Measurements from ENCODE around the gene GRIK1.

GRIK1 gene

DNA sequence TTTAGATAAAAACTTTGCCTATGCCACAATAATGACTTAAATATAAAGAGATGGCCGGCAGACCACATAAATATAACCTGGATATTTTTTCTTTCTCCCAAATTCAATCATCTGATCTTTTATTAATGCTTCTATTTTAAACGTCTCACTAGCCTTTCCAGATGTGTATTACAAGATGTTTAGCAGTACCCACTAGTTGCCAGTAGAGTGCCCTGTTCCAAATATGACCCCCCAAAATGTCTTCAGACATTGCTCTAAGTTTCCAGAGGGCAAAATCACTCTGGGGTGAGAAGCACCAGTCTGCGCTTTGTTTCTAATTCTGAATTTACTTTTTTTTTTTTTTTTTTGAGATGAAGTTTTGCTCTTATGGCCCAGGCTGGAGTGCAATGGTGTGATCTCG is 268.1 kb downstream of the GRIK1 start:
- Mint-ChIP-seq H3K9me3 (no peaks in the 10 kb centered on the region), H3K4me1 (peaks cover 3% of the 10 kb centered on the region), H3K36me3 (no peaks in the 10 kb centered on the region), H3K27me3 (peaks cover 2% of the 10 kb centered on the region), H3K27ac (no peak overlapping the region), H3K4me3 (no peak overlapping the region)

DNA sequence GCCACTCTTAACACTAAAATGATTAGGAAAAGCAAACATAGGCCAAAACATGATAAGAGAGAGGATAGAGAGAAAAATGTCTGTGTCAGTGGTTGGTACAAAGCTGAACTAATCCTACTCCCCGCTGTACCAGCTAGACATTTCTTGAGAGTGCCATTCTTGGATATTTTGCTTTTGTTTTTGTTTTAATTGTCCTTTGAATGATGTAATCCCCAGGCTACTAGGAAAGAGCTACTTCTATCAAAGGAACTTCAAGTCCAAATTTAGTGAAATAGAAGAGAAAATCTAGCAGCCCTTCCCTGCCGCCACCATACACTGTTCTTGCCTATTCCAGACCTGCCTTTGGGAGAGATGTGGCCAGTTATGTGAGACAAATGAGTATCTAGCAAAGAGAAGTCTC is 269.6 kb downstream of the GRIK1 start:
- Mint-ChIP-seq H3K9me3 (no peaks in the 10 kb centered on the region), H3K4me3 (no peak overlapping the region), H3K27me3 (peaks cover 2% of the 10 kb centered on the region), H3K27ac (no peak overlapping the region), H3K36me3 (no peaks in the 10 kb centered on the region), H3K4me1 (peaks cover 3% of the 10 kb centered on the region)

DNA sequence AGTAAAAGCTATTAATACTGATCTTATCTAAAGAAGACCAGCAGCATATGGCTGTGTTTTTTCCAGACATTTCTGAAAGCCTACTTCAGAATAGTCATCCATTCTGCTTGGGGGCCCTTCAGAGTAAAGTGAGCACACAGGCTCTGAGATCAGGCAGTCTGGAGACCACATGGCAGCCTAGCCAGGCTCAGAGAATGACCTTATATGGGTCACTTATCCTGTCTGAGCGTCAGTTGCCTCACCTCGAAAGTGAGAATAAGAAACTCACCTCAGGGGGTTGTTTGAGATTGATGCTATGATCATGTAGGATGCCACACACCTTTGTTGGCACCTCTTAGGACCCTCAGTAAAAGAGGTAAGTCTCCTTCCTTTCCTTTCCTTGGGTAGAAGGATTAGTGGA is 270.4 kb downstream of the GRIK1 start:
- Mint-ChIP-seq H3K4me3 (no peak overlapping the region), H3K36me3 (no peaks in the 10 kb centered on the region), H3K27ac (no peak overlapping the region), H3K9me3 (no peaks in the 10 kb centered on the region), H3K4me1 (no peaks in the 10 kb centered on the region), H3K27me3 (peaks cover 2% of the 10 kb centered on the region)

DNA sequence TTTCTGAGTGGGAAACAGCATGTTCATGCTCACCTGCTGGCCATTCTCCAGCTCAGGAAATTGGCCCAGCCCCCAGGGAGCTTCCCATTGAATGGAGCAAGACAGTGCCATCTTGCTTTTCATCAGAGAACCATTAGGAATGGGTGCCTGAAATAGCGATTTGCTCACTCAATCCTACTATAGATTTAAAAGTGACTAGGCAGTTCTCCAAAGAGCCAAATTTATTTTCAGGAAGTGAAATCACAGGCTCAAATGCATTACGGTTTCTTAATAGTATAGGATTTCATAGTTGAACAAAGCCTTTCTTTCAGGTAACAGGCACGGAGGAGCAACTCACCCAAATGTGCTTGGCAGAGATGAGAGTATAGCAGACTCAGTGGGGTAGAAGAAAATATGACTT is 272.1 kb downstream of the GRIK1 start:
- no peak overlapping the region for H3K27ac Mint-ChIP-seq
- no peak overlapping the region for H3K4me3 Mint-ChIP-seq
- H3K27me3 Mint-ChIP-seq = peaks cover 2% of the 10 kb centered on the region
- H3K4me1 Mint-ChIP-seq = no peaks in the 10 kb centered on the region
- H3K36me3 Mint-ChIP-seq = no peaks in the 10 kb centered on the region
- H3K9me3 Mint-ChIP-seq = no peaks in the 10 kb centered on the region

DNA sequence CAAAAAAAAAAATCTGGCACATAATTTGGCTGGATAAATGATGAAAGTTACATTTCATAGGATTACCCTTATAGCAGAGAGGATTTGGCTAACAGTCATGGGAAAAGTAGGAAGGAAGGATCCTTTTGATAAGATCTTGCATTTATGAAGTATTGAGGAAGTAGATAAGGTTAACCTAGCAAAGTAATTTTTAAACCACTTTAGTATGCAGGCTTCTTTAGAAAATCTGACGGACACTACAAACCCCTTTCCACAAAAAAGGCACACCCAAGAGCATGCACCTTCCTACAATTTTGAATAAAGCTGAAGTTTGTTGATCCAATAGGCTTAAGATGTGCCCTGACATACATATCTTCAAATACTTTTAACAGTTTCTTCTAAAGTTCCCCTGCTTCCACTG is 275.2 kb downstream of the GRIK1 start:
- Mint-ChIP-seq H3K4me1 (no peaks in the 10 kb centered on the region), H3K27me3 (peaks cover 2% of the 10 kb centered on the region), H3K27ac (no peak overlapping the region), H3K4me3 (no peak overlapping the region), H3K9me3 (no peaks in the 10 kb centered on the region), H3K36me3 (no peaks in the 10 kb centered on the region)

DNA sequence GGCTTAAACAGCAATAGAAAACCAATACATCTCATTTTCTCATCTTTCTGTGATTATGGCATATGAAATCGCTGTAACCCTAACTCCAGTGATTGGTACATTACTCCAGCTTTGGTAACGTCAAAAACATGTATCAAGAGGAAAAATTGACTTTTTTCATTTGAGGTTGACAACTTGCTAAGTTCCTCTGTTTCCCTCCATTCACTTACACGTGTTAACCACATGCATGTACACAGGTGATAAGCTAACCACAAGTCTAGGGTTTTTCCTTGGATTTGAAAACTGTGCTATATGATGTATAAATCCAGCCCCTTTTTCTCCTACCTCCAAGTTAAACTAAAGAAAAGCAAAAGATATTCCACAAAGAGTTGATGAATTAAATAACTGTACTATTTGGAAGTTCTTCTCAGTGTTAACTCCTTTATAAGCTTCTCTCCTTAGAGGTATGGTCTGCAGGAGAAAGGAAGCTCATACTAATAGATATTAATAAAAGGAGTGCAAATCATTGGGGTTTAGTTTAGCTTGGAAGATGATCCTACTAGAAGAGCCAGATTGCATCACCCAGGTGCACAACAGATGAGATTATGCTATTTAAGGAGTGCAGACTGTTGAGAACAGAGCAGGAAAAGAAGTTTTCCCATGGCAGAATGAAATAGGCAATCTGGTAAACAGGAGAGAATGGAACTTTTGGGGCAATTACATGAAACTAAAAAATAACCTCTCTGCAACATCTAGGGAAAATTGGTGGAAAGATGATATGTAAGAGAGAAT is 277.9 kb downstream of the GRIK1 start:
- no peak overlapping the region for H3K4me3 Mint-ChIP-seq

DNA sequence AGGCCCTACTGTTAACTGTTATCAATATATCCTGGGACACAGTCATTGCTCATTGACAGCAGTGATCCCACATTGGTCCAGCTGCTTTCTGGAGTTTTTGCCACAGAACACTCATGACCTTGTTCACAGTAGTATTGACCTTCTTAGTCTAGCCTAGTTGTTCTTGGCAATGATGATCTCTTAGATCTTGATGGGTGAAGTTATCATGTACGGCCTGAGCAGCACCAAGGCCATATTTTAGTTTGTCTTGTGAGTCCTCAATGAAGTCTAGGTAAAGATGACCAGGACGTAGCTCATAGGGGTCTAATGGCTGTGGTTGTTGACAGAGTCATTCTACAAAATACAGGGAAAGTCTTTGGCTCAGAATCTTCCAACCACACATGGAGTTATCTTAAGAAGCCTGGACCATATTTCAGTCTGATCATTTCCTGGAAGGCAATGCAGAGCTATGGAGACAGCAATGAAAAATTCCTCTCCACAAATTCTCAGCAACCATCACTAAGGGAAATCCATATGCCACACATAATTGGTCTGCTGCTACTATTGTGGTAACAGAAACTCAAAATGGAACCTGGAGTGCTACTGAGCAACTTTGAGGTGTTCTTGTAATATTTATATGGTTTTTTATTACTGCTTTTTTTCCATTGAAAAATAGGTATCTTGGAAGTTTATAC is 279.6 kb downstream of the GRIK1 start:
- H3K27me3 Mint-ChIP-seq = no peaks in the 10 kb centered on the region
- no peaks in the 10 kb centered on the region for H3K9me3 Mint-ChIP-seq
- H3K27ac Mint-ChIP-seq = no peak overlapping the region
- no peak overlapping the region for H3K4me3 Mint-ChIP-seq
- H3K4me1 Mint-ChIP-seq = peaks cover 16% of the 10 kb centered on the region
- no peaks in the 10 kb centered on the region for H3K36me3 Mint-ChIP-seq

More for the DNA sequence above, 277.9 kb downstream of the GRIK1 start:
- H3K4me1 Mint-ChIP-seq = peaks cover 5% of the 10 kb centered on the region
- H3K9me3 Mint-ChIP-seq = no peaks in the 10 kb centered on the region
- H3K27ac Mint-ChIP-seq = no peak overlapping the region
- no peaks in the 10 kb centered on the region for H3K36me3 Mint-ChIP-seq
- H3K27me3 Mint-ChIP-seq = no peaks in the 10 kb centered on the region

DNA sequence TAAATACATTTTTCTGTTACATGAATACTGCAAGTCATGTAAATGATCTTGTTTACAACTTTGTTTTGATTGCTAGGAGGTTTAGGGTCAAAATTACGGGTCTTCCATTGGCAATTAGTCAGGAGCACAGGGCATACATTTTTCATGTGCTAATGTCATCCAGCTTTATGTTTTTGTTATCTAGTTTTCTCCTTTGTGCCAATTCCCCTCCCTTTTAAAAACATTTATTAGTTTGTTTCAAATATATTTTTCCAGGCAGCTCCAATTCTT is 280.9 kb downstream of the GRIK1 start:
- Mint-ChIP-seq H3K4me1 (peaks cover 26% of the 10 kb centered on the region), H3K4me3 (no peak overlapping the region), H3K36me3 (no peaks in the 10 kb centered on the region), H3K9me3 (peaks cover 4% of the 10 kb centered on the region), H3K27me3 (no peaks in the 10 kb centered on the region), H3K27ac (no peak overlapping the region)

DNA sequence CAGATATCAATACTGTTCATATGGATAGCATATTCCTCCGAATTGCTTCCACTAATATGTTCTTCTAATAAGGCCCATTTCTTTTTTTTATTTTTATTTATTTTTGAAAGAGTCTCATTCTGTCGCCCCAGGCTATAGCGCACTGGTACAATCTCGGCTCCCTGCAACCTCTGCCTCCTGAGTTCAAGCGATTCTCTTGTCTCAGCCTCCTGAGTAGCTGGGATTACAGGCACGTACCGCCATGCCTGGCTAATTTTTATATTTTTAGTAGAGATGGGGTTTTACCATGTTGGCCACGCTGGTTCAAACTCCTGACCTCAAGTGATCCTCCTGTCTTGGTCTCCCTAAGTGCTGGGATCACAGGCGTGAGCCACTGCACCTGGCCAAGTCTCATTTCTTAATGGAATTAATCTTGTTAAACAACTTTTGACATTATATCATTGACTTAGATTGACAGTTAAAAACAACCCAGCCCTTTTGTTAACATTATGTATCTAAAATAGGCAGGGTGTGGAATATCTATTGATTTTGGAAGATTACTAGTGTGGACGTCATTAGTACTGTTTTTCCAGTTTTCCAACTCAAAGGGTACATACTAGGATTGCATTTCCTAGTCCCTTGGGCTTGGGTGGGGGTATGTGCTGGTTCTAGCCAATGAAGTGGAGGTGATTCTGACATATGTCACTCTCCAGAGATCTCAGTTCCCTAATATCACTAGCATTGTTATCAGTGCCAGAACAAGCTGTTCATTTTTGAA is 281.4 kb downstream of the GRIK1 start:
- Mint-ChIP-seq H3K9me3 (peaks cover 4% of the 10 kb centered on the region), H3K4me3 (no peak overlapping the region), H3K4me1 (peaks cover 26% of the 10 kb centered on the region), H3K27ac (no peak overlapping the region), H3K36me3 (no peaks in the 10 kb centered on the region), H3K27me3 (no peaks in the 10 kb centered on the region)

DNA sequence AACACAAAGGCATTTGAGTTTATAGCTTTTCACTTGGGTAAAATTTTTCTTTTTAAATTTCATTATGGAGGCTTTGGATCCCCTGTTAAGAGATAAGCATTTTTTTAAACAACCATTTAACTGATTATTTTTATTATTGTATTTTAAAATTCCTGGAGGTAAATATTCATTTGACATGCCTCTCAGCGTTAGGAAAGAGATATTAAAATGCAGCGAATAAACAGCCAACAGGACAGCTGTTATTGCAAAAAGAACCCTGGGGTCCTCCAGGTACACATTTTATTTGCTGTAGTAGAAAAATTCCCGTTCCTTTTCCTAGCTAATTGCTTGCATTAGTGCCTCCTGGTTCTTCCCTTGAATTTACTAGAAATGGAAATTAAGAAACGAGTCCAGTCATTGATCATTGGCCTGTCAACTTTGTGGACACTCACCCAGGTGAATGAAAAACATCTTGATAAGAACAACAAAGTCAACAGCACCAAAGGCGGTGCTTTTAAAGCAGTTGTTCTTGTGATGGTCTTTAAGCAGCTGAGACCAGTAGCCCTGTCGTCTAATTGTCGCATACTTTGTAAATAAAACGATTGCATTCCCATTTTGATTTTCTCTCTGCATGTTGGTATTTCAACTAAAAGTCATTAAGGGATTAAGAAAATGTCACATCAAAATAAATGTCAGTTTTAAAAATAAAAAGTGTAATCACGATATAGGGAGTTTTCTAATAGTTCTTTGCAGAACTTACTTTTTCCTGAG is 282.4 kb downstream of the GRIK1 start:
- Mint-ChIP-seq H3K36me3 (no peaks in the 10 kb centered on the region), H3K4me1 (peaks cover 26% of the 10 kb centered on the region), H3K27ac (peak overlapping the region; percentile 71), H3K4me3 (no peak overlapping the region), H3K27me3 (no peaks in the 10 kb centered on the region), H3K9me3 (peaks cover 4% of the 10 kb centered on the region)

DNA sequence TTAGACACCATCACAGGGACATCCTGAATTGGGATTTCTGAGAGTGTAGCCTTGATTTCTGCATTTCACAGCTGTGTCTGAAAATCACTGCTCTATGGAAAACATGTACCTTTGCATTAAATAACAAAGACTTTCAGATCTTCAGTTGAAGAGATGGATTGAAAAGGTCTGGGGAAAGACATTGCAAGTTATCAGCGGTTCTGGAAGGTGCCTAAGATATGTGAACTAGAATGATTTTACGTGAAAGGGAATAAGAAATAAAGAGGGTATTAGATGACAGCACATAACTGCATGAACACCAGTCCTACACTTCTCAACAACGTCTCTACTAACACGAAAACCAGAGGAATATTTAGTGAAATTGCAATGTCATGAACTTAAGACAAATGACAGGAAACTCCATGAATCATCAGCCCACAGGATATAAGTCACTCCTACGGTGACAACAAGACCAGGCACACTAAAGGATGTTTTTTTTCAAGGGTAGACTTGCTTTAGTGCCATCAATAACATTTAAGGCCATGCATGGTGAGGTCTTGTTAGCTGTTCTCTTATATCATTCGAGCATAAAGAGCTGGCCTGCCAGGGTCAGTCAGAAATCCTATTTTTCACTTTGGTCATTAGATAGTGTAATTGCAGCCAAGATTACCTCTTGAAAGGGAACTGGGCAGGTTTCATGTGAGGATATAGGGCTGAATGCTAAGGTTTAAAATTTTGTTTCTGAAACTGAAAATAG is 283.1 kb downstream of the GRIK1 start:
- no peaks in the 10 kb centered on the region for H3K36me3 Mint-ChIP-seq
- peaks cover 26% of the 10 kb centered on the region for H3K4me1 Mint-ChIP-seq
- H3K27ac Mint-ChIP-seq = peak overlapping the region; percentile 60
- peak overlapping the region; percentile 59 for H3K4me3 Mint-ChIP-seq
- peaks cover 4% of the 10 kb centered on the region for H3K9me3 Mint-ChIP-seq
- no peaks in the 10 kb centered on the region for H3K27me3 Mint-ChIP-seq

DNA sequence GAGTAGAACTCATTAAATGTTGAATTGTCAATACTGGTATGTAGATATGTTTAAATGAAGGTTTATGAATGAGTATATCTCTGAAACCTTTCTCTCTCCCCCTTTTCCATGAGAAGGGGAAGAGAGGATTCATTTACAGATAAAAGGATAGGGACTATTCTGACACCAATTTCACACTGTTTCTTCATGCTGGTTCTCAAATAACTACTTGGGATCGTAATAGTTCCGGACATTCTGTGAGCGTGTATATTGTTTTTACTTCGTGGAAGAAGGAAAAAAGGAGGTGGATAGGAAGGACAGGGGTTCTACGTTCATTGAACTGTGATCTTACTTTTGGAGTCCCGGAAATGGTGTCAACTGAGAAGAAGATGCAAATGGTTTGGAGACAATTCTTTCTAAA is 284.2 kb downstream of the GRIK1 start:
- H3K27ac Mint-ChIP-seq = peak overlapping the region; percentile 30

DNA sequence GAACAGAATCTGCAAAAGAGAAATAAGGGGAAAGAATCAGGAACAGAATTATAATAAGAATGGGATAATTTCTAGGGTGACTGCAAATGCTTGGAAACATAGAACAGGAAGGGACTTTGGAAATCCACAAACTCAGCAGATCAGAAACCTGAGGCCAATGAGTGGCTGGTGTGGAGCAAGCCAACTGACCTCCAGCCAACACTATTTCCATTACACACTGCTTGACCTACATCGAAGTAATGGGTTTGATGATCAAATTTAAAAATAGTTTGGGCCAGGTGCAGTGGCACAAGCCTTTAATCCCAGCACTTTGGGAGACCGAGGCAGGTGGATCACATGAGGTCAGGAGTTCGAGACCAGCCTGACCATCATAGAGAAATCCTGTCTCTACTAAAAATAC is 284.9 kb downstream of the GRIK1 start:
- H3K27ac Mint-ChIP-seq = peak overlapping the region; percentile 51
- H3K27me3 Mint-ChIP-seq = no peaks in the 10 kb centered on the region
- H3K4me3 Mint-ChIP-seq = no peak overlapping the region

More for the DNA sequence above, 284.2 kb downstream of the GRIK1 start:
- Mint-ChIP-seq H3K36me3 (peaks cover 2% of the 10 kb centered on the region), H3K4me3 (peak overlapping the region; percentile 2), H3K27me3 (no peaks in the 10 kb centered on the region), H3K9me3 (peaks cover 4% of the 10 kb centered on the region), H3K4me1 (peaks cover 26% of the 10 kb centered on the region)

DNA sequence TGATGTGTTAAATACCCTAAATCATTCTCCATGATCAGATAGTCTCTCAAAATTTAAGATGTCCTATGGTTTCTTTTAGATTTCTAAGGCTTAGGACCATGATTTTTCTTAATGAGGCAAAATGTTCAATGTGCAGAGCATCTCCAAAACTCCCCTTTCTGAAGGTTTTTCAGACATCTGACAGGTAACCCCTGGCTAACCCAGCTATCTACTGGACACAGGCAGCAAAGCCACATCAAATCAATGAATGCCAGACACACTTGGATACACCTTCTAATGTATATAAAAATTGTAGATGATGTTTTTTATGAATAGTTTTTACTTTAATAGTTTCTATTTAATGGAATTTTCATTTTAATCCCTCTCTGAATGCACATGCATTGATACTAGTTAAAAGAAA is 285.6 kb downstream of the GRIK1 start:
- Mint-ChIP-seq H3K27me3 (no peaks in the 10 kb centered on the region), H3K4me1 (peaks cover 26% of the 10 kb centered on the region), H3K27ac (no peak overlapping the region), H3K4me3 (no peak overlapping the region), H3K36me3 (peaks cover 6% of the 10 kb centered on the region), H3K9me3 (peaks cover 4% of the 10 kb centered on the region)

More for the DNA sequence above, 284.9 kb downstream of the GRIK1 start:
- Mint-ChIP-seq H3K36me3 (peaks cover 2% of the 10 kb centered on the region), H3K9me3 (peaks cover 4% of the 10 kb centered on the region), H3K4me1 (peaks cover 26% of the 10 kb centered on the region)

DNA sequence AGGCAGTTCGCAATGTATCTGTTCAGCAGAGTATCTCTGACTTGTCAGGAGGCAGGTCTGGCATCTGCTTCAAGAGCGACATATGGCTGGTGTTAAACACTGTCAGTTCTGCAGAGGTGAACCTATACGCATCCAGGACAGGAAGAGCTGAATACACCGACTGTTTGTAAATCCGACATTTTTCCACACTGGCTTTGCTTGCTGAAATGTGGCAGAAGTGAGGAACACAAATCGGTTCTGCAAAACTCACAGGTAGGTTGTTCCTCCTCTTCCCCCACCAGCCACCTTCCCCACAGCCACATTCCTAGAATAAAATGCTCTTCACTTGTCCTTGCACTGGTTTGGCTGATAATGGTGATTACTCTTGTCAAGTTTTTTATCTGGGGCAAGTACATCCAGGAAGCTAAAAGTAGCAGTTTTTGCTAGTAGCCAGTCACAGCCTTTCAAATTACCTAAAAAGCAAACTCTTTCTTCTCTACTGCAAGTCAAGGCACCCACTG is 289.2 kb downstream of the GRIK1 start:
- H3K4me1 Mint-ChIP-seq = peaks cover 12% of the 10 kb centered on the region
- H3K27ac Mint-ChIP-seq = no peak overlapping the region
- H3K36me3 Mint-ChIP-seq = peaks cover 7% of the 10 kb centered on the region
- no peaks in the 10 kb centered on the region for H3K27me3 Mint-ChIP-seq
- peaks cover 4% of the 10 kb centered on the region for H3K9me3 Mint-ChIP-seq
- H3K4me3 Mint-ChIP-seq = no peak overlapping the region
